Glomerular visceral epithelial cell (primary cell): ENCODE results near the gene SLCO2A1.
A peak's percentile ranks its signal among the peaks of the same experiment; 100 is the strongest.

Source experiments
- DNase-seq: peaks from one replicate; pipeline ENCODE4 v3.0.0-alpha.2; 2016; ENCODE audit errors: extremely low spot score

Gene SLCO2A1

DNA sequence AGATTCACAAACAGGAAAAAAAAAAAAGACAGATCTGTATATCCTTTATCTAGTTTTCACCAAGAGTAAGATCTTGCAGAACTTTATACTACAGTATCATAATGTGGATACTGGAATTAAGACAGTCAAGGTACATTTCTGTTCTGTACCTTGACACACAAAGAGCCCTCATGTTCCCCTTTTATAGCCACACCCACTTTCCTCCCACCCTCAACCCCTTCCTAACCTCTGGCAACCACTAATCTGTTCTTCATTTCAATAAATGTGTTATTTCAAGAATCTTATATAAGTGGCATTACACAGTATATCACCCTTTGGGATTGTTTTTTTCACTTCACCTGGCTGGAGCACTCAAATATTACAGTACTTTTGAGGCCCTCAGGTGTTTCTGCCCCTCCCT lies 130.4 kb downstream of the SLCO2A1 start:
- no peak for DNase-seq

DNA sequence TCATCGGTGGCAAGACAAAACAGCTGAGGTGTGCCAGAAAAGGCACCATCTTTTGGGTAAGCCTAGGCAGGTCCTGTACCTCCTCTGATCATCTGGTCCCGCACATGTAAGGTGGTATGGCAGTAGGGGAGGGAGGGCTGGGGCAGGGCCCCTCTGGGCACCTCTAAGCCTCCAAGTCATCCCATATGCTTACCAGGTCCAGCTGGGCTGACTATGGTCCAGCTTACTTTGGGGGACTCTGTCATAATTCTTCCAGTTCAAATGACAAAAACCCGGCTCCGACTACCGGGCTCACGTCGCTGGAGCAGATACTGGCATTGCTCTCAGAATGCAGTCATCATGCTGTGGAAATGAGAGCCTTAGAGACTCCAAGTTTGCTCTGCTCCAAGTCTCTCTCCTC lies 132.2 kb downstream of the SLCO2A1 start:
- DNase-seq: no peak

DNA sequence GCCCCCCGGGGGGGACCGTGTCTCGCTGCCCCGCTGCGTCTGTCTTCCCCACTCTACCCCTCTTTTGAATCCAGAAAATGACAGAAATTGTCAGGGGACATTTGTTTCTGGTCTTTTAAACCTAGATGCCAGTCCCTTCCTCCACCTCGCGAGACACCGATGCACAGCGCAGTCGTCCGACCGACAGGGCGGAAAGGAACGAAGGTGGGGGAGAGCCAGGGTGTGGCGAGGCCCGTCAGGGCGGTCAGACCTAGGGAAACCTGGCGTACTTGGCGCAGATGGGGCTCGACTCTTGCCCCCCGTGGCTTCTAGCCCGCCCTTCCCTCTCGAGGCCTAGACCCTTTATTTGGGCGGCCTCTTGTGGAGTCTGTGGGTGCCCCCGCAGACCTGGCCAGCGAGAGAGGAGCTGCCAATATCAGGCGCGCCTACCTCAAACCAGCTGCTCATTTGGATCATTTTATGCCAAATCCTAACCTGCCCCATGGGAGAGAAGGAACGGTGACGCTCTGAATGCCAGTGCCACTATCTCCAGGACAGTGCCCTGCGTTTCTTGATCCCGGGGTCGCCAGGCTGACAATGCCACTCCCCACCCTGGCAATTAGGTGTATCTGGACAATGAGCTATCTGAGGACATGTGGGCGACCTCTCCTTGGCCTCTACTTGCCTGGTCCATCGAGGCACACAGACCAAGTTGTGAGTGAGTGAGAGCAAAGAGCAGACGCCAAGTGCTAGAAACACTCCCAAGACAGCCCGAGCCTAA lies 133.5 kb downstream of the SLCO2A1 start:
- no peak for DNase-seq

DNA sequence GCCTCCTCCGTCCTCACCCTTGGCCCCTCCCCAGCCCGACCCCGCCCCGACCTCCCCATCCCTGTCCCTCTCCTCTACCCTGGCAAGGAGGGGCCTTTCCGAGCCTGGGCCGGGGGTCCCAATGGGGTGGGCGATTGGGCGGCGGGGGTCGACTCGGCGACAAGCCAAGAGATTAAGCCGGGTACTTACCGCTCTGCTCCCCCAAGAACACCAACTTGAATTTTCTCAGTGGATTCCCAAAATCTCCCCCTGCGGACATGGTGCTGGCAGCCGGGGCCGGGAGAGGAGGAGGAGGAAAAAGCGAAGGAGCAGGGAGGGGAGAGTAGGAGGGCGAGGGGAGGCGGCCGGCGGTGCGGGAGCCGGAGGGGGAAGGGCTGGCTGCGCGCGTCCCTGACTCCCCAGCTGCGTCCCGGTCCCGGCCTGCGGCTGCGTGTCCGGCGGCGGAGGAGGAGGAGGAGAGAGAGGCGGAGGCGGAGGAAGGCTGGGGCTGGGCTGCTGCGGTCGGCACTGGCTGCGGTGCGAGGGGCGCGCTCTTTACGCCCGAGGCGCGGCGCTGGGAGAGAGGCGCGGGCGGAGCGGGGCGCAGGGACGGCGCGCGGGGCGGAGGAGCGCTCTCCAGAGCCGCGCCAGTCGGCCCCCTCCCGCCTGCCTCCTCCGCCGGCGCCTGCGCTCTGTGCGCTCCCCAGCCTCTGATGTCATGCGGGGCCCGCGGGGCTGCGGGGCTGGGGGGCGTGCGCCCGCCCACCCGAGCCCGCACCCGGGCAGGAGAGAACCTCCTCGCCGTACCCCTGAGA lies 134.3 kb downstream of the SLCO2A1 start, which contains the start of gene RAB6B:
Gene RAB6B, minus strand, starts transcription at position 675 of the 794 bp plus-strand sequence. Its CDS starts 416 bp downstream, at position 259.
- peak; percentile 38 for DNase-seq

DNA sequence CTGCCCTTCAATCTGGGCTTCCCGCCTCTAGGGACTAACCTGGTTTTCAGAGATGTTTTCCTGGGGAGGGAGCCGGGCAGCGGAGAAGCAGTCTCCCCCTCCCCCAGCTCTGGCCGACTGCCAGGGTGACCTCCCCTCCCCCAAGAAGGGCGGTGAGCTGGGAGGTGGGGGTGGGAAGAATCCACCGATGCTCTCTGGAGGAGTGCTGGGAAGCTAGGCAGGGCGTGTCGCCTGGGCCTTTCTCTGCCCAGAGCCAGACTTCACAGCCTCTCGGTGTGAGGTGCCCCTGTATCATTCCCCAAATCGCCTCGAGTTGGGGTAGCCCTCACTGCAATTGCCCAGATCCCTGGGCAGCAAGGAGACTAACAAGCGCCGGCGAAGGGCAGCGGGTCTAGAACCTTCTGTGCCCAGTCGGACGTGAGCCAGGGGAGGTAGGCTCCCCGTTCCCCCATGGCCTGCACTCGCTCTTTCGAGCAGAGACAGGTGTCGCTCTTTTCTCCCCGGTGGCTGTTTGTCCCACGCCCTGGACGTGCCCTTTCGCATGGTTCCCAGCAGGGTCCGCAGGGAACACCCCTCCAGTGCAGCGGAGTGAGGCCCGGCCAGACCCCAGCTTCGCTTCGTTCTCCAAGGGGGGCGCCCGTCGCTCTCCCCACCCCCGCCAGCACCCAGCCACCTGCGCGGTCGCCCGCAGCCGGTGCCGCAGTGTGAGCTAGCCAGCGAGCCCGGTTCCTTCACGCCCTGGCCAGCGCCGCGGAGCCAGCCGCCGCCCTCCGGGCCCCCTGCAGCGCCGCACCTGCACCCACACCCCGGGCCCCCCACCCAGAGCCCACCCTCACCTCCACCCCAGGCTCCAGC lies 135.1 kb downstream of the SLCO2A1 start:
- DNase-seq: no peak

DNA sequence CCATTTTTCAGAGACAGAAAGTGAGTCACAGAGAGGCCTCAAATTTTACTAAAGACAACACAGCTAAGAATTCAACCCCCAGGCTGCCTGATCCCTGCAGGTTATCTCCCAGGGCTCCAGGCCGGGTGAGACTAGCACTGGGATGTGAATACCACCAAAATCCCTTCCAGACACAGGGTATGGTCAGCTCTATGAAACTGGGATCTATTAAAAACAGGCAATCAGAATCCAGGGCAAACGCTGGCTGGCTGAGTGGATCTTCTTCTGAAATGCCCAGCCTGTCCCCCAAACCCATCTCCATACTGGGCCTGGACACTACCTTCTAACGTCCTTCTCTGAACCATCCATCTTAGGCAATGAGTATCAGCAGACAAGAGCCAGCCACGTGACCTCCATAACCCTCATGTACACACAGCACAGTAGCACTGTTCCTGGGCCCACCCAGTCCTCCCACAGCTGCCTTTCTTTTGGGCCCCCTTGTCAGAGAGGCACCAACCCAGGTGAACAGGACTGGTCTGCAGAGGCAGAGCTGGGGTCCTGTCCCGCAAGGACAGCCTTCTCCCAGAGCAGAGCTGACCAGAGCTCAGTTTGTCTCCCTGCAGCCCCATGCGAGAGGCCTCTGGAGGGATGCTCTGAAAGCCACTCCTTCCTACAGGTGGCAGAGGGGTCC lies 135.9 kb downstream of the SLCO2A1 start:
- no peak for DNase-seq

DNA sequence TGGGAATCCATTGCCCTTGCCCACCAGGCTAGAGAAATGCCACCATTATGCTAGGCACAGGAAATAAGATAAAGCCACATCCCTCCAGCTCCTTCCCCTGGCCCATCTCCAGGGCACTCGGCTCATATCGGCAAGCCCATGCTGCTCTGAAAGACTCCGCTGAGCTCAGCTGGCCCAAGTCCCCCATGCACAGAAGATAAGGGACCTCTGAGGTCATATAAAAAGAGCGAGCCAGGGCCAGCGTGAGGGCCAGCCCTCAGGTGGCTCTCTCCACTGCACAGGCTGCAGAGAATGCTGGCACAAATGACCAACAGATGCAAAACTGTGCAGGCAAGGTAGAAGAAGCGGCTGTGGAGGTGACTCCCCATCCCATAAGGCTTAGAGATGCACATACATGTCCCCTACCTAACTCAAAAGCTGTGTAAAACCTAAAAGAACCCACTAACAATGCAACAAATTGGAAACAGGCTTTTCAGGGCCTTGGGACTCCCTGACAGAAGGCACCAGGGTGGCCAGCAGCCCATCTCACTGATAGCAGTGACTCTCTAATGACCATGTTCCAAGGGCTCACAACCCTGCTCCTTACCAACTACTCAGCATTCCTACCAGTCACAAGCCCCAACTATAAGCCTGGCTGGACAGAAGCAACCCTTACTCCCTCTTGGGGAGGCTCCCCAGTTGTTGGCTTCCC lies 137.0 kb downstream of the SLCO2A1 start:
- DNase-seq: no peak

DNA sequence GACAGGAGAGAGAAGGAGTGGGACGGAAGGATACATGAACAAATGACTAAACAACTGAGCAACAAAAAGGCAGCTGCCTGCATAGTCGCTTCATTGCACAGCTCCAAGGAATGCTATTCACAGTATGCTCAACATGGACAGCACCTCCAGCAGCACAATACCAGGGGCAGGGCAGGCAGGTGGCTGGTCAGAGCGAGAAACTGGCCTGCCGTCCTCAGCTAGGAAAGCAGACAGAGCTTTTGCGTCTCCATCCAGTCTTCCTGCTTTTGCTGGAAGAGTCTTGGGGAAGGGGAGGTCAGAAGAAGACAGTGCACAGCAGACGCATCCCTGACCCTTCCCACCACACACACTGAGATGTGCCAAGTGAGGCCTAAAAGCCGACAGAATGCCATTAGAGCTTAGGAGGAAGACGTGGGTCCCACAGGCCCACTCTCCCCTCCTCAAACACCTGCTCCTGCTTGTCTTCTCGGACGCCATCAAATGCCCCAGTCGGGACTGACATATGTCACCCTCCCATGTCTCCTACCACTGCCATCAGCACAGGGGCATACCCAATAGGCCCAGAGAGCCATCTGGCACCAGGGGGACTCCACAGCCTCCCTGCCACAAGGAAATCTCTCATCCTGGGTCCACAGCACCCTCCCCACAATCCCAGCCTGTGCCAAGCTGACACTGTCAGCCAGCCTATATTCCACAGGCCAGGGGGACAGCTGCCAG lies 137.9 kb downstream of the SLCO2A1 start:
- no peak for DNase-seq

DNA sequence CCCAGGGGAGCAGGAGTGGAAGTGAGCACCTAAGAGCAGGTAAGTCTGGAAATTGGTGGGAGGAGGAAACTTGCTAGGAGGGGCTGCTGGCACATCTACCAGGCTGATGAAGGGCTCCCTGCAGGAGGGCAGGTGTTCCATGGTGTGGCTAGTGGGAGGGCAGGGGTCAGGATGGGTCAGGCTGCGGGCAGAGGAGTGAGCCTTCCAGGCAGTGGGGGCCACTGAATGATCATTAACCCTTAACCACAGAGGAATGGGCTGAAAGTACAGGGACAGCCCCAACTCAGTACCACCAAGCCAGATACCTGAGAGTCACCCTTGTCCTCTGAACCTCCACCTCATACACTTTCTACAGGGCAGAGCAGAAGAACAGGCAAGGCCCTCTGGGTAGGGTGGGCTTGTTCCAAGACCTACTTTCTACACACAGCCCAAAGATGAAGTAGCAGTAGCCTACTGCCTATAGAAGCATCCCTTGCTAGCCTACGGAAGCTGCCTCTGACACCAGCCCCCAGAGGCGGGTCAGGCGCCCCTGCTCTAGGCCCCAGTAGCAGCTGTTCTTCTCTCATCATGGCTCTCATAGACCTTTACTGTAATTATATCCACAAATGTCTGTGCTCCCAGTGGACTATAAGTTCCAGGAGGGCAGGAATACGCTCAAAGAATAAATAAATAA lies 138.6 kb downstream of the SLCO2A1 start:
- DNase-seq: no peak

DNA sequence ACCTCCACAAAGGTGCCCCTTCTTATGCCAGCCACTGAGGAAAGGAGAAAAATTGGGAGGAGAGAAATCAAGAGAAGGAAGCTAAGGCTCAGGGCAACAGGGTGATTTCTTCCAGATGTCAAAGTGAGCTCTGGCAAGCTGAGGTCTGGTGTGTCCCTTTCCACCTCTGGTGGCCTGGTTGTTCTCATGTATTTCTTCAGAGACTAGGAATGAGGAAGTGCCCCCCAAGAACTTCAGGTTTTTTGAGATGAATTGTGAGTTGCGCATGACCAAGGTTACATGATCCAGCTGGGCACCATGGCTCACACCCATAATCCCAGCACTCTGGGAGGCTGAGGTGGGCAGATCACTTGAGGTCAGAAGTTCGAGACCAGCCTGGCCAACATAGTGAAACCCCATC lies 139.7 kb downstream of the SLCO2A1 start:
- DNase-seq: no peak

DNA sequence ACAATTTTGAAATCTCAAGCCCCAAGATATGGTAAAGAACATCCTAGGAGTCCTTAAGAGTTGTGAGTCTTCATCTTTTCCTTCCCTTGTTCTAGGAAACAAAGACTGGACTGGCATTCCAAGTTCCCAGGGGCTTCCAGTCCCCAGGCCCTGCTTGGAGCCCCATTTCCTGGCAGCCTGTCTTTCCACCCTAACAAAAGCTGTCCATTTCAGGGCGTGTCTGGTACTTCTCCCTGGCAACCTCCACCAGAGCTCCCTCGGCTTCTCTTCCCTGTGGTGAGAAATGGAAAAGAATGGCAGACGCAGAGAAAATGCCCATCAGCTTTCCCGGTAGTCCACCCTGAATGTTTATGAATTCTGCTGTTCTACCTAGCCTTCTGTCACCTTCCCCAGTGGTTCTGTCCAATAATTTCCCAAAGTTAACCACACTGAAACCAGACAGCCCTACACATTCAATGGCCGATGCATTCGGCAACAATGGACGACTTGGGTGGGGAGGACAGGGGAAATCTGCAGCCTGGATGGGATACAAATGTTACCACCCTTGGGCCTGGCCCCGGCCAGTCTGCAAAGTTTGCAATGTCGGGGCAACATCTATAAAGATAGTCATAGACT lies 140.9 kb downstream of the SLCO2A1 start:
- DNase-seq: no peak

DNA sequence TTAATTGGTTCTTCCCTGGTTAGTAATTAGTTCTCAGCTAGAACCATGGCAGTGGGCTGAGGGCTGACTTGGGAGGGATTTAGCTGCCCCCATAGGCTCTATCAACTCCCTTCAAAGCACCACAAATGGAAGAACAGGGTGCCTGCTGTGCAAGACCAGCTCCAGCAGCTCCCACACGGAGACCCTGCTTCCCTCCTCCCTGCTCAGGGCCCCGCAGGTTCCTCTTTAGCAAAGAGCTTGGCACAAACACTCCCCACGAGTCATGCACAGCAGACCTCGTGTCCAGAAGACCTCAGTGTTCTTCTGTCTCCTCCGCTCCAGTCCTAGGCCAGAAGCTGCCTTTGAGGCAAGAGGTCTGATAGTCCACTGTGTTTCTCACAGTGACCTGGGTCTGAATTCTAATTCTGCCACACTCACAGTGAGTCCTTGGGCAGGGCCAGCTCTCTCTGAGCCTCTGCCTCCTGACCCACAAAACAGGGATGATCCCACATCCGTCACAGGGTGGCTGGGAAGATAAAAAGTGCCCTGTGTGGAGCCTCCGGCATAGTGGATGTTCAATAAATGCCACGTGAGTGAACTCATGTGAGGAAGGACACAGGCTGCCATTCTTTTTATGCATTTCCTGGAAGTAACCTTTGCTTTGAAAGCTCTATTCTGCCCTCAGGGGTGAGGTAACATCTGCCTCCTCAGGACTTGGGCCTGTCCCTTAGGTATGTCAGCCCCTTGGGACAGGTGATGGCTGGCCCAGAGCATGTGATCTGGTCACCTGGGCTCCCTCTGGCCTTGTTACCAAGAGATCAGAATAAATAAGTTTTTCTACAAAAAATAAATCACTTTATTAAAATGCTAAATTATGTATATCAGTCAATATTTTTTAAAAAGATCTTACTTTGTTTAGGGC lies 141.7 kb downstream of the SLCO2A1 start:
- DNase-seq: no peak

DNA sequence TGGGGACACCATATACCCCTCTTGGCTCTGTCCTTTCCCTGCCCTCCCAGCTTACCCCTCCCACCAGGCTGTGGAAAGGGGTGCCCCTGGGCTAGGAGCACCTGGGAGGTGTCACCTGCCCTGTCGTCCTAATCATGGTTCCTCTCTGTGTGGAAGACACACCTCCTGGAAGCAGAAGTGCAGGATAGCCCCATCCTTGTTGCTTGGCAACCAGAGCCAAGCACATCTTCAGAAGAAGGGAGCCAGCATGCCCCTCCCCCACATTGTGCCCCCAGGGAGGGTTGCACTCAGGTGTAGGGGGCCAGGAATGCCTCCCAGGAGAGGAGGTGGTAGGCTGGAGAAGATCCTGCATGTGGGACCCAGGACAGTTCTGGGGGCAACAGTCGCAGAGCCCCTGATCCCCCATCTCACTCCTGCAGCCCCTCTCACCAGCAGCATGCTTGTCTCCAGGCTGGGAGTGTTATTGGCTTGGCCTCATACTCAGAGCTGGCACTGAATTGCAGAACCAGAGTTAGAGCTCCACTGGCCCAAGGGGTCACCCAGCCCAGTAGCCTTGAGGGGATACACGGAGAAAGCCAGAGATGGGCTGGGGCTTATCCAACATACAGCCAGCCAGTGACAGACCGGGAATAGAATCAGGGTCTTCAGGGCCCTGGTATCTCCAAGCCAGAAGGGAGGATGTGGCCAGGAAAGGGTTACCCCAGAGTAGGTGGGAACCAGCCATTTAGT lies 142.5 kb downstream of the SLCO2A1 start:
- no peak for DNase-seq

DNA sequence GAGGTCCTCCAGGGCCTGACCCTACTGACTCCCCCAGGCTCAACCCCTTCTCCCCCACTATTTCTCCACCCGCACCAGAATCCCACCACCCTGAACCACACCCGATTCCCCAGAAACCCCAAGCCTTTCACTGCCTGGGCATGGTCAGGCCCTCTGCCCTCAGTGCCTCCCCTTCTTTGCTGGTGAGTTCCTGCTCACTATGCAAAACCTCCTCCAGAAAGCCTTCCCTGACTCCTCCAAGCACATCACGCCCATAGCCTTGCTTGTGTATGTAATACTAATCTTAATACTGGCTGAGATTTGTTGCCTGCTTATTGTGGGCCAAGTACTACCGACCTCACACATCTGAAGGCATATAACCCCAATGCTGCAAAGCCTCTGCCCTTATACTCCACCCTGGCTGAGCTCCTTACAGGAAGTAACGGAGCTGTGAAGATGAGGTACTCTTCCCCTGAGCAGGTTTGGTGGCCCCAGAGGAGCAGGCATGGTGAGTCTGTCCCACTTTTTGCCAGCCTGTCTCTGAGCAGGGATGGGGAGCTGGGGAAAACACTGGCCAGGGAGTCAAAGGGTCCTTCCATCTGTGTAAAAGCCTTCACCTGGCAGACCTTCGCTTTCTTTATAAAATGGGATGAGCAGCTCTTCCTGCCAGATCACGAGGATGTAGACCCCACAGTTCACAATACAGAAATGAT lies 143.5 kb downstream of the SLCO2A1 start:
- DNase-seq: no peak

DNA sequence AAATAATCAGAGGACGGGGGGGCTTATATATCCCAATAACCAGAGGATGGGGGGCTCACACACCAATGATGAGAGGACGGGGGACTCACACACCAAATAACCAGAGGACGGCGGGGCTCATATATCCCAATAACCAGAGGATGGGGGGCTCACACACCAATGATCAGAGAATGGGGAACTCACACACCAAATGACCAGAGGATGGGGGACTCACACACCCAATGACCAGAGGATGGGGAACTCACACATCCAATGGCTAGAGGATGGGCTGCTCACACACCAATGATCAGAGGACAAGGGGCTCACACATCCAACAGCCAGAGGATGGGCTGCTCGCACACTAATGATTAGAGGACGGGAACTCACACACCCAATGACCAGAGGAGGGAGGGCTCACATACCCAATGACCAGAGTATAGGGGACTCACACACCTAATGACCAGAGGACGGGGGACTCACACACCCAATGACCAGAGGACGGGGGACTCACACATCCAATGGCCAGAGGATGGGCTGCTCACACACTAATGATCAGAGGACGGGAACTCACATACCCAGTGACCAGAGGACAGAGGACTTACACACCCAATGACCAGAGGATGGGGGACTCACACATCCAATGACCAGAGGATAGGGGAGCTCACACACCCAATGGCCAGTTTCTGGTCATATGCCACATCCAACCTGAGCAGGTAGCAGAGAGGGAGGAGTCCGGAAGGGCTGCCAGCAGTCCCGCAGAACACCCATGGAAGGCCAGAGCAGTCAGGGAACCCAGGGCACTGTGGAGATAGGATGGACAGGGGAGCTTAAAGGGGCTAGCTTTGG lies 144.6 kb downstream of the SLCO2A1 start:
- DNase-seq: no peak
